Activated T-helper 1 cell treated with anti-CD3 and anti-CD28 coated beads, Interleukin-12 subunit alpha, Interleukin-12 subunit beta, Interleukin-2, Interleukin-4 antibody, amounts not matched to agents 30 ng/mL and 10 ng/mL and 1 ng/mL, durations not matched to agents 14 hours and 24 hours and 36 hours (primary cell): ENCODE data around the gene CBLN3. TPM values are rescaled to one million over a fixed set of nuclear protein-coding genes. Genes with fewer than 3 reads are reported as not detected.

Experiments used
- DNase-seq: peaks from one replicate; pipeline ENCODE4 v3.0.0; 2021; ENCODE audit warnings: low spot score
- H3K27ac Mint-ChIP-seq: one replicate; pipeline ENCODE4 v1.8.0; 2021; ENCODE audit warnings: mild to moderate bottlenecking, mixed read lengths
- H3K27me3 Mint-ChIP-seq: one replicate; pipeline ENCODE4 v1.8.0; 2022; ENCODE audit warnings: mild to moderate bottlenecking, moderate library complexity, mixed read lengths; ENCODE audit not compliant: insufficient read depth
- H3K36me3 Mint-ChIP-seq: one replicate; pipeline ENCODE4 v1.8.0; 2021; ENCODE audit warnings: low read depth, mixed read lengths
- H3K4me1 Mint-ChIP-seq: one replicate; pipeline ENCODE4 v1.8.0; 2021; ENCODE audit warnings: low read depth, mixed read lengths
- H3K4me3 Mint-ChIP-seq: one replicate; pipeline ENCODE4 v1.8.0; 2021; ENCODE audit warnings: mild to moderate bottlenecking, moderate library complexity, mixed read lengths
- H3K9me3 Mint-ChIP-seq: one replicate; pipeline ENCODE4 v1.8.0; 2021; ENCODE audit warnings: mixed read lengths
- intact Hi-C: fragments of 100-400 bp; cut with micrococcal nuclease; formaldehyde crosslinking; loops from one replicate; pipeline ENCODE4 v1.15.1; 2024
- total RNA-seq: library from RNA; stranded (reverse); gene quantifications from 2 replicates; pipeline ENCODE4 v1.2.3, GENCODE V29; 2022

The CBLN3 gene
- total RNA-seq, 1 donor from 2014 or later, result 5.5 TPM

GRCh38 chr14:24377657-24378056 is 51.8 kb downstream of the CBLN3 start:
- H3K4me1 Mint-ChIP-seq, result no peaks in the 10 kb centered on the region
- no peaks in the 10 kb centered on the region for H3K36me3 Mint-ChIP-seq
- intact Hi-C loops, result no loop called here
- no peaks in the 10 kb centered on the region for H3K27me3 Mint-ChIP-seq
- DNase-seq, result no peak
- H3K4me3 Mint-ChIP-seq, result no peak overlapping the region
- H3K9me3 Mint-ChIP-seq, result no peaks in the 10 kb centered on the region
- H3K27ac Mint-ChIP-seq, result no peak overlapping the region

DNA sequence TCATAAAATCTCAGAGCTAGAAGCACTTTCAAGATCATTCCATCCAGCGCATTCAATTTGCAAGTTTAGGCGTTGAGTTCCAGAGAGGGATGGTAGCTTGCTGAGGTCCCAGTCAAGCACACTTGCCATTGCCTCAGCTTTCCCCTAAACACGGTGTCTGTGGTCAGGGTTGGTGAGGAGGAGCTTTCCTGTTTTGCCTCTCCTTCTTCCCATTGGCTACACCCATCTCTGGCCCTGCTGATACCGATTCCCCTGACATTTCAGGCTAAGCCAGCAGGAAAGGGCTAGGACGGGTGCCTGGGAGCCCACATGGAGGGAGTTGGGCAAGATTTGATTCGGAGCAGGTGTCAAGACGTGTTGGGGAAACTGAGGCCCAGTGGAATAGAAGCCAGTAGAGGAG is 52.3 kb downstream of the CBLN3 start:
- DNase-seq, result no peak
- Mint-ChIP-seq H3K4me3 (no peak overlapping the region), H3K4me1 (no peaks in the 10 kb centered on the region), H3K27ac (no peak overlapping the region), H3K27me3 (no peaks in the 10 kb centered on the region), H3K9me3 (no peaks in the 10 kb centered on the region), H3K36me3 (no peaks in the 10 kb centered on the region)
- intact Hi-C loops, result no loop called here

Other genes starting within 250 kb of the CBLN3 start
- gene IPO4, start 240.9 kb downstream of the CBLN3 start, total RNA-seq, result 106 and 107 TPM in 2 replicates
- gene TM9SF1, start 234.2 kb downstream of the CBLN3 start, total RNA-seq, result 34.5 and 35.3 TPM in 2 replicates
- 0.42 and 0.49 TPM in 2 replicates for gene TSSK4, start 224.0 kb downstream of the CBLN3 start, total RNA-seq
- gene CHMP4A, start 216.2 kb downstream of the CBLN3 start, total RNA-seq, result 86.5 and 95.8 TPM in 2 replicates
- 11.6 and 12.9 TPM in 2 replicates for gene MDP1, start 213.6 kb downstream of the CBLN3 start, total RNA-seq
- gene NEDD8, start 197.3 kb downstream of the CBLN3 start, total RNA-seq, result 177 and 185 TPM in 2 replicates
- gene GMPR2, start 196.7 kb downstream of the CBLN3 start, total RNA-seq, result 40.8 and 41.4 TPM in 2 replicates
- gene TINF2, start 187.0 kb downstream of the CBLN3 start, total RNA-seq, result 90.9 and 95.9 TPM in 2 replicates
- gene TGM1, start 166.5 kb downstream of the CBLN3 start, total RNA-seq, result 4.1 and 4.8 TPM in 2 replicates
- 52.2 and 54.4 TPM in 2 replicates for gene RABGGTA, start 158.1 kb downstream of the CBLN3 start, total RNA-seq
- 7.5 TPM in 2 replicates for gene DHRS1, start 129.9 kb downstream of the CBLN3 start, total RNA-seq
- gene NOP9, start 129.8 kb downstream of the CBLN3 start, total RNA-seq, result 49.3 and 52.6 TPM in 2 replicates
- gene CIDEB, start 121.7 kb downstream of the CBLN3 start, total RNA-seq, result 18.1 and 18.7 TPM in 2 replicates
- 8.9 and 10.3 TPM in 2 replicates for gene LTB4R2, start 119.5 kb downstream of the CBLN3 start, total RNA-seq
- gene LTB4R, start 118.2 kb downstream of the CBLN3 start, total RNA-seq, result 10.1 and 11.1 TPM in 2 replicates
- 0.93 and 1.5 TPM in 2 replicates for gene ADCY4, start 94.6 kb downstream of the CBLN3 start, total RNA-seq
- gene RIPK3, start 89.7 kb downstream of the CBLN3 start, total RNA-seq, result 14.3 and 14.5 TPM in 2 replicates
- gene NFATC4, start 61.5 kb downstream of the CBLN3 start, total RNA-seq, result not detected in 2 replicates
- 0.02 TPM in 1 of 2 replicates, not detected in the other for gene NYNRIN, start 30.7 kb downstream of the CBLN3 start, total RNA-seq
- gene KHNYN, start 286 bp upstream of the CBLN3 start, total RNA-seq, result 65.9 and 72.0 TPM in 2 replicates
- 41.5 and 48.0 TPM in 2 replicates for gene SDR39U1, start 13.1 kb upstream of the CBLN3 start, total RNA-seq
- gene CMA1, start 78.6 kb upstream of the CBLN3 start, total RNA-seq, result not detected in 2 replicates
- not detected in 2 replicates for gene CTSG, start 146.6 kb upstream of the CBLN3 start, total RNA-seq
- 35.7 and 35.9 TPM in 2 replicates for gene GZMH, start 180.0 kb upstream of the CBLN3 start, total RNA-seq
- gene GZMB, start 204.5 kb upstream of the CBLN3 start, total RNA-seq, result 6,140 and 6,145 TPM in 2 replicates